ENCODE data around the gene SERPINA10.

SERPINA10 gene

GRCh38 chr14:94334872-94335271 is 41.8 kb upstream of the SERPINA10 start:
- TF ChIP-seq, protein P1, sequence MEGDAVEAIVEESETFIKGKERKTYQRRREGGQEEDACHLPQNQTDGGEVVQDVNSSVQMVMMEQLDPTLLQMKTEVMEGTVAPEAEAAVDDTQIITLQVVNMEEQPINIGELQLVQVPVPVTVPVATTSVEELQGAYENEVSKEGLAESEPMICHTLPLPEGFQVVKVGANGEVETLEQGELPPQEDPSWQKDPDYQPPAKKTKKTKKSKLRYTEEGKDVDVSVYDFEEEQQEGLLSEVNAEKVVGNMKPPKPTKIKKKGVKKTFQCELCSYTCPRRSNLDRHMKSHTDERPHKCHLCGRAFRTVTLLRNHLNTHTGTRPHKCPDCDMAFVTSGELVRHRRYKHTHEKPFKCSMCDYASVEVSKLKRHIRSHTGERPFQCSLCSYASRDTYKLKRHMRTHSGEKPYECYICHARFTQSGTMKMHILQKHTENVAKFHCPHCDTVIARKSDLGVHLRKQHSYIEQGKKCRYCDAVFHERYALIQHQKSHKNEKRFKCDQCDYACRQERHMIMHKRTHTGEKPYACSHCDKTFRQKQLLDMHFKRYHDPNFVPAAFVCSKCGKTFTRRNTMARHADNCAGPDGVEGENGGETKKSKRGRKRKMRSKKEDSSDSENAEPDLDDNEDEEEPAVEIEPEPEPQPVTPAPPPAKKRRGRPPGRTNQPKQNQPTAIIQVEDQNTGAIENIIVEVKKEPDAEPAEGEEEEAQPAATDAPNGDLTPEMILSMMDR (IDR thresholded peaks at IDR 0.05; ENCODE audit: borderline replicate concordance, insufficient read depth, low read depth, low read length): no peak
- H3K4me3 ChIP-seq (ENCODE audit: low read depth, low read length): no peak overlapping the region

GRCh38 chr14:94332587-94332986 is 39.5 kb upstream of the SERPINA10 start:
- H3K4me3 ChIP-seq (ENCODE audit: low read depth, low read length): no peak overlapping the region
- TF ChIP-seq, protein P1 (IDR thresholded peaks at IDR 0.05; ENCODE audit: borderline replicate concordance, insufficient read depth, low read depth, low read length): no peak

DNA sequence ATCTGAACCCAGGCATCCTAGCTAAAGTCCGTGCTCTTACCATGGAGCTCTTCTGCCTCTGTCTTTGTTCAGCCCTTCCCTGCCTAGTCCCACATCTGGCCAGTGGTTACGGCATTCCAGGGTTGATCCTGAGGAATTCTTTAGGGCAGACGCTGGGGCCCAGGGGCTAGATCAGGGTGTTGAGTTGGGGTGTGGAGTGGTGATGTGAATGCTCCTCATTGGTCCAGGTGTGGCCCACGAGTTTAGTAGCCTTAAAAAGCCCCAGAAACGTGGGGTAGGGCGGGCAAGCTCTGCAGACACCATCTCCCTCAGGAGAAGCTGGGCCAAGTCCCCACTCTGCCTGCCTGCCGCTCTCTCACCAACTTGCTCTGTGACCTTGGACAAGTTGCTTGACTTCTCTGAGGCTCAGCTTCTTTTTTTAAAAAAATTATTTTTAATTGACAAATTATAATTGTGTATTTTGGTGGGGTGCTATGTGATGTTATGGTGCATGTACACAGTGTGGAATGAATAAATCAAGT is 39.1 kb upstream of the SERPINA10 start:
- TF ChIP-seq, protein P1 (IDR thresholded peaks at IDR 0.05; ENCODE audit: borderline replicate concordance, insufficient read depth, low read depth, low read length): no peak
- H3K4me3 ChIP-seq (ENCODE audit: low read depth, low read length): no peak overlapping the region

DNA sequence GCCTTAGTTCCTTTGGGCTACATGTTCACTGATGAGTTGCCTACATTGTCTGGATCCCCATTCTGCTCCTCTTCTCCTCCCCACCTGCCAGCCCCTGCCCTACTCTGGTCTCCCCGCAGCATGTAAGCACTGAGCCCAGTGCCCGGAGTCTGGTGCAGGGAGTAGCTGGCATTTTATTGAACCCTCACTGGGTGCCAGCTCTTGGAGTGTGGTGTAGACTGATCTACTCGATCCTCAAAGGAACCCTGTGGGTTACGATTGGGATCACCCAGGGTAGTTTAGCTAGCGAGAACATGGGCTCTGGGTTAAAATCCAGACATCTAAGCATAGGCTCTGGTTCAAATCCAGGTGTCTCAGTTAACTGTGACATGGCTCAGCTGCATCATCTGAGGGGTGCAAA is 38.4 kb upstream of the SERPINA10 start:
- no peak overlapping the region for H3K4me3 ChIP-seq (ENCODE audit: low read depth, low read length)
- TF ChIP-seq, protein P1 (IDR thresholded peaks at IDR 0.05; ENCODE audit: borderline replicate concordance, insufficient read depth, low read depth, low read length): no peak

- TF ChIP-seq, protein P1 (IDR thresholded peaks at IDR 0.05; ENCODE audit: borderline replicate concordance, insufficient read depth, low read depth, low read length): no peak
- H3K4me3 ChIP-seq (ENCODE audit: low read depth, low read length): no peak overlapping the region
Measured at GRCh38 chr14:94330857-94331256, 37.8 kb upstream of the SERPINA10 start.

DNA sequence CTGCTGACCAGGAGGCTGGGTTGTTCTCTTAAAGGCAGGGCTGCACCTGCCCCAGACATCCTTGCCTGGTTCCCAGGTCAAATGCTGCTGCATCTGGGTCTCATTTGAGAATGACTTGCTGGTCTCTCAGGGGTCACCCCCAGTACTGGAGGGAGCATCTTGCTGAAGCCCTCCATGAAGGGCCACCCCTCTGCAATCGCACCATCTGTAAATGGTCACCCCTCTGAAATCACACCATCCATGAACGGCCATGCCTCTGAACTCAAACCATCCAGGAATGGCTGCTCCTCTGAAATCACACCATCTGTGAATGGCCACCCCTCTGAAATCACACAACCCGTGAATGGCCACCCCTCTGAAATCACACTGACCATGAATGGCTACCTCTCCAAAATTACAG is 37.4 kb upstream of the SERPINA10 start:
- TF ChIP-seq, protein P1 (IDR thresholded peaks at IDR 0.05; ENCODE audit: borderline replicate concordance, insufficient read depth, low read depth, low read length): no peak
- no peak overlapping the region for H3K4me3 ChIP-seq (ENCODE audit: low read depth, low read length)

GRCh38 chr14:94329857-94330256 is 36.8 kb upstream of the SERPINA10 start:
- TF ChIP-seq, protein P1 (IDR thresholded peaks at IDR 0.05; ENCODE audit: borderline replicate concordance, insufficient read depth, low read depth, low read length): no peak
- no peak overlapping the region for H3K4me3 ChIP-seq (ENCODE audit: low read depth, low read length)
